NCI-H1105 treated with DMSO at 0.1 percent for 48 hours (cell line): Measurements from ENCODE around the gene CALML5.

Source experiments
- DNase-seq: peaks from one replicate; lab custom pipeline; 2025; lab: John Stamatoyannopoulos, UW

Gene CALML5

DNA sequence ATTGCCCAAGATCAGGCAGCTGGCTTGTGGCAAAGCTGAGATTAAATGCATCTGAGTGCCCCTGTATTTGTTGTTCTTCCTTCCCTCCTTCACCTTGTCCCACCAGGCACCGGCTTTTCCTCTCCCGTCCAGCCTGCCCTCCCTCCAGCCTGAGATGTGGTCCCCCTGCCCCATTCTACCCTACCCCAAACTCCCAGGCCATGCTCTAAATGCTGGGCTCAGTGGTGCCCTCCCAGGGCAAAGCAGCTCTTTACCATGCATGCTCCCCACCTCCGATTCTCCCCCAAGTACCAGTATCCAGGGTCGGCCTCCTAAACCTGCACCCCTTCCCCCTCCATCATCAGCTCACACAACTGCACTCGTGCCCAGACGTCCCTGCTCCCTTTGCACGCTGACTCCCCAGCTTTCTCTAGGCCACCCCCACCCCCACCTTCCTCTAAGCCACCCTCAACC is 36.5 kb downstream of the CALML5 start:
- no peak for DNase-seq

DNA sequence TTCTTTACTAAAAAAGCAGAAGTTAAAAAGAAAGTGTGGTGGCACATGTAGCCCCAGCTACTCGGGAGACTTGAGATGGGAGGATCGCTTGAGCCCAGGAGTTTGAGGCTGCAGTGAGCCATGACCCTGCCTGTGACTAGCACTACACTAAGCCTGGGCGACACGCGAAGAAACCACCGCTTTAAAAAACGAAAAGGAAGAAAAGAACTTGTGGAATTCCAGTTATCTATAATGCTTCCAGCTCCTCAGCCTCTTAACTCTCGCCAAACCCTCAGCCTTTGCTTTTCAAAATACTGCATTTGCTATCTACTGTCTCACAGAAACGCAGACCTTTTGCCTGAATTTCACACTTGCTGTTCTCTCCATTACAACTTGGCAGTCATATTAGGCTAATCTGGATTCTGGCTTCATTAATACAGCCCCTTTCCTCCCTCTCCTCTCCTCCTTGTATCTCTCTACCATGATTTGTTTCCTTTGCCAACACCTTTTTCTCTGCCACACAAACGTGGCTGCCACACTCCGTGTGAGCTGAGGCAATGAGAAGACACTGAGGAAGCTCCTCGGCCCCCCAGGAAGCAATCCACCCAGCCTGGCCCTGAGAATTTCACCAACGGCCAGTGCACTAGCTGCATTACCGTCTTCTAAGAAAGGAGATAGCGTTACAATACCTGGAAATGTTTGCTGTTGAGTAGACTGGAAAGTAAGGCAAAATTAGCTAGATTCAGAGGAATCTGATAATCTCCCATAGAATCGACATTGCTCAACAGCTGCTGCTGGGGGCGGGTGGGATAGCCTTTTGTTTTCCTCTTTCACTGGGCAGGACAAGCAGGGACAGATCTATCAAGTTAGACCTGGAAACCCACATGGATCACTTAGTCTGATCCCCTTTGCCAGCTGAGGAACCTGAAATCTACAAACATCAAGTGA is 37.2 kb downstream of the CALML5 start:
- DNase-seq, result no peak

DNA sequence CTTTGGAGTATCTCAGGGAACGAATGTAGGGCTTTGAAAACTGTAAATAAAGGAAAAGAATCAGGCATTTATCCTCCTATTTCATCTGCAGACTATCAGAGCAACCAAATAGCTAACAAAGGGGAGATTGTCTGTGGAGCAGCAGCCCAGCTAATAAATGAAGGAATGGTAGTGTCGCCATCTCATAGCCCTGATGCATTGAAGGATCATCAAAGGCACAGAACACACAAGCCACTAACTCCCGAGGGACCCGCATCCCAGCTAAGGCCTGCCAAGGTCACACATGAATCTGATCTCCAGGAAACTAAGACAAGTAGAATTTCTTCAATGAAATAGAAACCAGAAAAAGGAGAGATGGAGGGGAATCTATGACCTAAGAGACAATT is 38.2 kb downstream of the CALML5 start:
- no peak for DNase-seq

DNA sequence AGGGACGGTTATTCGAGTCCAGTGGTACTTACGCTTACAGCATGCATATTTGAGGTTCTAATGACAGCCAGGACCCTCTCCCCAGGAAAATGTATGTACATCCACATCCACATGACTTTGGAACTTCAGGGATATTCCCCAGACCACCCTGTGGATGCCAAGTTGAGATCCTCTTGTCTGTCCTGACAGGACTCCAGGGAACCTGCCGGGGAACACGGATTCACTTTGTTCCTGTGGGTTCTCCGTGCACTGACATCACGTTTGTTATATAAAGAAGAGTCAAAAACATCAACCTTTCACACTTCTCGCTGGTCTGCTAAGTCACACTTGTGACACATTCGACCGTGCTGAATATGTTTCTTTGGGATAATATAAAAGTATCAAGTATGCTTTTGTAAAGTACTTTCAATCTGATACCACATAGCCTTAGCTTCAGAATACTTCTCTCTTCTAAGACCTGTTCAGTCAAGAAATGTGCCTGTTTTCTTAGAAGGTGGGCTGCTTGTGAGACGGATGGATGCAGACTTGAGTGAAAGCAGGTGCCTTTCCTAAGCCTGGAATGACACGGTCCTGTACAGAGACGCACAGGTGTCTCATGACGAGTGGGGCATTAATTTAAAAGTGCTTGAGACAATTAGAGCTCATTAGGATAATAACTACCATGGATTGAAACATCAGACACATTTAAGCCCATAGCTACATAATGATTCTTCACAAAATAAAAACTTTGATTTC is 38.7 kb downstream of the CALML5 start:
- peak; percentile 52 for DNase-seq

DNA sequence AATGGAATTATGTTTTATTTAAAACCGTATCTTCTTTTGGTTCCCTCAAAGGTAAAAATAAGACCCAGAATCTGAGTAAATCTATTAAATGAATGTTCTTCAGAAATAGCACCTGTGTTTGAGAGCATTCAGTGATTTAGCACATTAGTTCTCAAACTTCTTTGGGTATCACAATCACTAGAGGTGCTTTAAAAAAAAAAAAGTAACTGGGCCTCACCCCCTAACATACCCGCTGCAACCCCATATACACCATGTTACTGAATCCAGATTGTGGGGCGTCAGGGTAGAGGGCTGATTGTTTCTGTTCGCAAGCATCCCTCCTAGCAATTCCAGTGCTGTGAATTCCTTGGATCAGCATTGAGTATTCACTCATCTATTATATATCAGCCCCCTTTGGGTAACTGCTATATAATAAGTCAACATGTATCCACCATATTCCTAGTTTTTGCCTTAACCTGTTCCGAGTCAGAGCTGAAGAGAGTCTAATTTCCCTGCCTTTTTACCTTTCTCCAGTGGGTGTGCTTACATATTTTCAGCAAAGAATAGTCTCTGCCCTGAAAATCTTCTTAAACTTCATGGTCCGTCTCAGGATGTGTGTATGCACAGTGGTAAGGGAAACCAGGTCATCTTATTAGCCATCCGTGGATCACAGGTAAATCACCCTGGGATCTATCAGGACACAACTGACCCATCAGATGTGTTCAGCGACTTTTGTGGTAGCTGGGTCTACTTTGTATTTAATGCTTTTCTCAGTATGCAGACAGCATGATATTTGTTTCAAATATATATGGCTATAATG is 40.2 kb downstream of the CALML5 start:
- DNase-seq, result no peak

DNA sequence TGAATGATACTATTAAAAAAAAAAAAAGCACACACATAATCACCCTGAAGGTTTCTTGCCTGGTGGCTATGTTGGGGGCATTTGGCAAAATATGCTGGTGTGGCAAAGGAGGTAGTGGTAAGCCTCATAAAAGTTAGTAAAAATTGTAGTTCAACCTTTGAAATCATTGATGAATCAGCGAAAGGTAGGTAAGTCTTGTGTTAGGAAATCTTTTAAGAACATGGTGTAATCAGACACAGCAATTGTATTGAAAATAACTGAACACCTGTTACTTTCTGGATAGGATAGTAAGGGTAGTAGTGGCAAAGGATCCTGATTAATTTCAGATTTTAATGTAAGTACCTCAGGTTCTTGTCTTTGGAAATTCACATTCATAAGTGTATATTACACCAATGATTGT is 40.9 kb downstream of the CALML5 start:
- no peak for DNase-seq

DNA sequence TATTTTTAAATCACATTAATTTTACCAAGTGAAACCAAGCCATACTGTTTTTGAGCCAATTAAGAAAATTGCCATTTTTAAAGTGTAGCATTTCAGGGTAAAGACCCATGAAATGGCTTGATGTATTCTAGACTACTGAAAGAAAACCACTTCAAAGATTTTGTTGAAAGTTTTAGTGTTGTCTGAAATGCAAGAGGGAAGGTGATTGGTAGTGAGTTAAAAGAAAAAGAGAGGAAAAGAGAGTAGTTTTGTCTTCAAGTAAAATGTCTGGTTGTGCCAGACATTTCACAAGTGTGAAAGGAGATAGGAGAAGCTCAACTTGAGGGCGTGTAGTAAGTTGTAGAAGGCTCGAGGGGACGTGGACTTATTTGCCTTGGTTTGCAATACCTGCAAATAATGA is 41.6 kb downstream of the CALML5 start:
- DNase-seq, result no peak

DNA sequence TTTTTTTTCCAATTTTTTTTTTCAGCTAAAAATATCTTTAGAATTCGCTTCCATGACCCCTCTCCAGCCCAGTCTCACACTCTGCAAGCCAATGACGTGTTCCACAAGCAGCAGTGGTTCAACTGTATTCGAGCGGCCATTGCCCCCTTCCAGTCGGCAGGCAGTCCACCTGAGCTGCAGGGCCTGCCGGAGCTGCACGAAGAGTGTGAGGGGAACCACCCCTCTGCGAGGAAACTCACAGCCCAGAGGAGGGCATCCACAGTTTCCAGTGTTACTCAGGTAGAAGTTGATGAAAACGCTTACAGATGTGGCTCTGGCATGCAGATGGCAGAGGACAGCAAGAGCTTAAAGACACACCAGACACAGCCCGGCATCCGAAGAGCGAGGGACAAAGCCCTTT is 42.8 kb downstream of the CALML5 start:
- no peak for DNase-seq

DNA sequence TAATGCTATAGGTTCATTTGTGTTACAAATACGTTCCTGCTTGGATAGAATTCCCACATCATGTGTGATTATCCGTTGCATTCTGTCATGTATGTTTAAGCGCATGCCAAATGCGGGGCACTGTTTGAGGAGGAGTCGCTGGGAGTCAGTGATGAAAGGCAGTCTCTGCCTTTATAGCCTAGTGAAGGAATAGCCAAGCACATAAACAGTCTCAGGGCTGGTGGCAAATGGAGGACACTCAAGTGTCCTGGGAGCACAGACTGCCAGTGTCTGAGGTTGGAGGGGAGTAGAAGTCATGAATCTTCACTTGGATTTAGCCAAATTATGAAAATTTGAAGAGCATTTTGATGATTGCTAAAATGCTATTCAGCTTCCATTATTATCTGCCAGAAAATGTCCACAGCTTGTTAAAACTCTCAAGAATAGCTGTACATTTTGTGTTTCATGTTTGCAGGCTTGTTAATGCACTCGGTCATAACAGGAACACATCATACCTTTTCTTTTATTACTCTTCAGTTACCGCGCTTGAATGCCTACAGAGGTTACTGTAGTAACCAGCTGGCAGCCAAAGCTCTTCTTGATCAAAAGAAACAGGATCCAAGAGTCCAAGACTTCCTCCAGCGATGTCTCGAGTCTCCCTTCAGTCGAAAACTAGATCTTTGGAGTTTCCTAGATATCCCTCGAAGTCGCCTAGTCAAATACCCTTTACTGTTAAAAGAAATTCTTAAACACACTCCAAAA is 45.5 kb downstream of the CALML5 start:
- no peak for DNase-seq

DNA sequence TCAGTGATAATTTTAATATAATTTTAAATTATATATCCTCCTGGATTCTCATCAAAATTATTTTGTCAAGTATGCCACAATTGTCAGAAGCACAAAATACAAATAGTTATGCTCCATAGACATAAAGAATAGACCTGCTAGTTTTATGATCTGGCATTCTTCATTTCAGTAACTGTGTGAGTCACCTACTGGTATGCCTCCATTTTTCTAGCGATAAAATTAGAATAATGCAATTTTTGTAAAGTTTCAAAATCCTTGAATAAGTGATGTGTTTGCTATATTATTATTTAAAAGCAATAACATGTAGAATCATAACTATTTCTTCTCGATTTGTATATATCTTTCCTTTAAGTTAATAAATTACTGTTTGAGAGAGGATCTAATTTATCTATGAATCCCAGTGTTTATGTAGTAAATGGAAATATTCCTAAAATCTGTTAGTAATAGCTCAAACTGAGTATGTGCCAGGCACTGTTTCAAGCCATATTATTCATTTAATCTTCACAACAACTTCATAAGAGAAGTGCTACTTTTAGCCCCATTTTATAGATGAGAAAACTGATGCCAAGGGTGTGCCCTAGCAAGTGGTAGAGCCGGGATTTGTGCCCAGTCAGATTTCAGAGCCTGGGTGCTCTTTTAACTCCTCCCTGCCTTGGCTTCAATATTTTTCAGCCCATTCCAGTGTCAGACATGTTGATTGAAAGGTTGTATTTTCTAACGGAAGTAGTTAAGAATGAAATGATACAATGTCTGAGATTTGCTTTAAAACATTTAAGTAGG is 48.6 kb downstream of the CALML5 start:
- DNase-seq, result no peak

DNA sequence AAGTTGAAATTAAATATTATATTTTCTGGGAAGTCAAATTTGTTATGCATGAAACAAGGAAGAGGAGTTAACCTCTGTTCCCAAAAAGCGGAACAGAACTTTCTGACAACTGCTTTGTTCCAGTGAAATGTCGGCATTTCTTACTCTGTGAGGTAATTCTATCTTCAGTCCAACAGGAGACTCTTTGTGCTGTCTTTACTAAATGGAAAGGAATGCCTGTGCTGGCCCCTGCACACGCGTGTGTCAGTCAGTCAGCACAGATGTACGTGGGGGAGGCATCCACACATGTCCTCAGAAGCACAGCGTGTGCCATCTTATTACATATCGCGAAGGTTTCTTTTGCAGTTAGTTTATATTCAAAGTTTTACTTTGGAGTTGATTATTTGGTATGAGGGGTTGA is 49.5 kb downstream of the CALML5 start:
- no peak for DNase-seq

DNA sequence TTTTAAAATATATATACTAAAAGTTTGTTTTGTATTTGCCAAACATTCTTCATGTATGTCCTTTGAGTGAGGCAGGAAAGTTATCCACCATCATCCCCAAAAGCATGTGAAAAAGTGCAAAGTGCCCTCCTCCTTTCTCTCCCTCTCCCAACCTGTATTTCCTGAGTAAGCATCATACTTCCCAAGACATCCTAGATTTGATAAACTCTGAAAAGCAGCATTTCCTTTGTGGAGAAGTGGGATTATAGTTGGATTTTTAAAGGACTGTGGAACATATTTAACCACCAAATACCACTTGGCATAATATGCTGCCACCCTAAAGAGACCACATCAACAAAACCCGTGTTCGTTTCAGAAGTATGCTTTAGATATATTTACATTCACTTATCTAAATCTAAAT is 50.1 kb downstream of the CALML5 start:
- DNase-seq, result no peak
